SK-N-MC (cell line): ENCODE measurements around the gene ZMYM2.

Source experiments
- EZH2 ChIP-seq: fragments of 200-600 bp; sonication (generic); IDR thresholded peaks from one replicate; pipeline ENCODE4 v1.6.1; 2017; ENCODE audit warnings: antibody characterized with exemption
- POLR2AphosphoS5 ChIP-seq: IDR thresholded peaks from 2 replicates; pipeline ENCODE4 v1.6.1; 2012; ENCODE audit warnings: mild to moderate bottlenecking, low read depth, low read length, borderline replicate concordance

- TF ChIP-seq EZH2: no peak
- no peak for TF ChIP-seq POLR2AphosphoS5
These were observed 76.6 kb downstream of the ZMYM2 start for GRCh38 chr13:20035130-20035529.
